Cerebellar cortex (tissue), 1 donor: Measurements from ENCODE around the gene TPCN1.

Experiments used
- DNase-seq: peaks from one replicate; pipeline ENCODE4 v3.0.0-alpha.2; 2015; ENCODE audit warnings: low spot score

Gene TPCN1

GRCh38 chr12:113226696-113227568 is 5.7 kb downstream of the TPCN1 start:
- DNase-seq: peak; percentile 93

GRCh38 chr12:113227686-113228391 is 6.6 kb downstream of the TPCN1 start:
- no peak for DNase-seq

- no peak for DNase-seq
These were observed 7.2 kb downstream of the TPCN1 start for GRCh38 chr12:113228394-113229028.

- no peak for DNase-seq
These were observed 9.3 kb downstream of the TPCN1 start for GRCh38 chr12:113230315-113231234.

GRCh38 chr12:113231235-113232088 is 10.2 kb downstream of the TPCN1 start:
- no peak for DNase-seq

GRCh38 chr12:113232089-113232839 is 11.0 kb downstream of the TPCN1 start:
- DNase-seq: peak; percentile 73

- no peak for DNase-seq
These were observed 11.7 kb downstream of the TPCN1 start for GRCh38 chr12:113232840-113233585.

GRCh38 chr12:113233967-113234366 is 12.7 kb downstream of the TPCN1 start:
- no peak for DNase-seq

- no peak for DNase-seq
These were observed 13.2 kb downstream of the TPCN1 start for GRCh38 chr12:113234483-113234882.

GRCh38 chr12:113235976-113236375 is 14.7 kb downstream of the TPCN1 start:
- DNase-seq: peak; percentile 58

- DNase-seq: peak; percentile 66
These were observed 15.5 kb downstream of the TPCN1 start for GRCh38 chr12:113236539-113237399.

- no peak for DNase-seq
These were observed 16.5 kb downstream of the TPCN1 start for GRCh38 chr12:113237748-113238147.

- DNase-seq: no peak
These were observed 17.0 kb downstream of the TPCN1 start for GRCh38 chr12:113238309-113238708.

GRCh38 chr12:113239288-113239771 is 18.1 kb downstream of the TPCN1 start:
- no peak for DNase-seq

- no peak for DNase-seq
These were observed 18.6 kb downstream of the TPCN1 start for GRCh38 chr12:113239811-113240331.

GRCh38 chr12:113240395-113240794 is 19.1 kb downstream of the TPCN1 start:
- DNase-seq: no peak

GRCh38 chr12:113241191-113242025 is 20.1 kb downstream of the TPCN1 start:
- DNase-seq: no peak
